Common myeloid progenitor, CD34-positive (primary cell): ENCODE results near the gene LNP1.

Source experiments
- CTCF ChIA-PET: fragments of 350-600 bp; sonication (Branson Sonifier 250); formaldehyde crosslinking; loops from one replicate; lab custom pipeline; 2021; ENCODE audit warnings: antibody characterized with exemption; lab: Charles Lee
- POLR2A ChIA-PET: fragments of 350-600 bp; sonication (Branson Sonifier 250); formaldehyde crosslinking; loops from one replicate; lab custom pipeline; 2021; ENCODE audit warnings: antibody characterized with exemption; lab: Charles Lee
- DNase-seq, 3 donors: peaks; one replicate each; pipeline versions ENCODE4 v3.0.0 to v3.0.0-alpha.2; 2013
- H3K27ac ChIP-seq, 2 experiments: 1 replicate in 1 of 2; 2 replicates in 1 of 2; pipeline ENCODE4 v1.7.0; 2013; ENCODE audit warnings: inconsistent platforms in 2 of 2, low read length in 2 of 2, mild to moderate bottlenecking in 2 of 2, low read depth in 1 of 2, moderate library complexity in 1 of 2; ENCODE audit not compliant: severe bottlenecking in 2 of 2, insufficient read depth in 1 of 2, poor library complexity in 1 of 2
- H3K27me3 ChIP-seq, 5 experiments: replicated peaks in 2 of 5; 1 replicate in 3 of 5; 2 replicates in 2 of 5; pipeline versions ENCODE4 v1.6.1 to v1.7.0; 2013; ENCODE audit warnings: low read length in 4 of 5, mild to moderate bottlenecking in 2 of 5, moderate library complexity in 2 of 5, inconsistent platforms in 1 of 5; ENCODE audit not compliant: insufficient read depth in 5 of 5, control insufficient read depth in 4 of 5
- H3K36me3 ChIP-seq, 4 experiments: 1 replicate in 2 of 4; 2 replicates in 2 of 4; pipeline versions ENCODE4 v1.6.1 to v1.7.0; 2013; ENCODE audit warnings: low read length in 3 of 4, control low read depth in 1 of 4, mild to moderate bottlenecking in 1 of 4; ENCODE audit not compliant: control insufficient read depth in 4 of 4, insufficient read depth in 4 of 4
- H3K4me1 ChIP-seq, 4 experiments: 1 replicate in 3 of 4; 2 replicates in 1 of 4; pipeline versions ENCODE4 v1.6.1 to v1.7.1; 2013; ENCODE audit warnings: low read length in 3 of 4, mild to moderate bottlenecking in 3 of 4, control low read depth in 1 of 4, inconsistent platforms in 1 of 4, moderate library complexity in 1 of 4; ENCODE audit not compliant: control insufficient read depth in 4 of 4, insufficient read depth in 4 of 4; ENCODE audit errors: control extremely low read depth in 1 of 4
- H3K4me3 ChIP-seq, 7 experiments: 1 replicate in 4 of 7; 2 replicates in 3 of 7; pipeline versions ENCODE4 v1.5.1 to v1.7.0; 2013; ENCODE audit warnings: mild to moderate bottlenecking in 7 of 7, low read length in 6 of 7, moderate library complexity in 6 of 7, inconsistent platforms in 2 of 7, low read depth in 2 of 7, control low read depth in 1 of 7; ENCODE audit not compliant: insufficient read depth in 4 of 7, control insufficient read depth in 1 of 7; ENCODE audit errors: extremely low read depth in 1 of 7
- H3K9me3 ChIP-seq, 5 experiments: 1 replicate in 4 of 5; 2 replicates in 1 of 5; pipeline versions ENCODE4 v1.6.1 to v1.7.1; 2013; ENCODE audit warnings: low read length in 4 of 5, mild to moderate bottlenecking in 2 of 5, inconsistent platforms in 1 of 5, low read depth in 1 of 5, moderate library complexity in 1 of 5; ENCODE audit not compliant: control insufficient read depth in 4 of 5, insufficient read depth in 2 of 5; ENCODE audit errors: control extremely low read depth in 1 of 5
- WGBS: methylation state at CpG from one replicate; pipeline ENCODE4 v1.1.5; 2013; ENCODE audit not compliant: insufficient coverage; 5-methylcytosine and 5-hydroxymethylcytosine counted together

The LNP1 gene

DNA sequence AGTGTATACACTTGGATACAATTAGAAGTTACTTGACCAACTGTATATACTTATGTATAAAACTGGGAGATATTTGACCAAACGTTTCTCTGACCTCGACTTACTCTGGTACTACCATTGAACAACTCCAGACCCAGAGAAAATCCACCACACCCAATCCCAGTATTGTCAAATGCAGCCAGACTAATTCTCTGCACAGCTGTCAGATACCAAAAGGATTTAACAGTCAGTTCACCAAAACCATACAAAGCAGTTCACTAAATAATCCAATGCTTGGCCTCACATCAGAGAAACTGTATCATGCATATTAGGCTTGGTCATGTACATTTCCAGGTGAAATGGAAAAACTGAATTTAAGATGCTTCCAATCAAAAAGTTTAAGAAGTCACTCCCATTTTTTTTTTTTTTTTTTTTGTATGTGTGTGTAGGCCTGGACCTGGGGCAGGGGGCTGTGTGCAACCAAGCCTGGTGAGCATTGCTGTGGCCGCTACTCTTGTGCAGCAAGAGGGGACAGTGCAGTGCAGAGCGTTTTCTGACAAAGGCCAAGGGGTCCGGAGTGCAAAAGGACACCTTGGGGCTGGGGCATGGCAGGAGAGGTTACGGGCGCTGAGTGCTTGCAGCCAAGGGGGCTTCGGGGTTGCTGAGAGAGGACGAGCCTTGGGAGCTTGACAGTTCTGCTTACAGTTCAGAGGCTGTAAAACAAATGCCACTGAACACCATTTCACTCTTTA is 1.8 kb upstream of the LNP1 start:
- CTCF ChIA-PET: interaction anchor here (0.8 to 1.9 kb wide), 5 partner anchors 12 to 83 kb away, joined by 3 to 6 read pairs (median 3); no protein-coding TSS in a partner anchor

DNA sequence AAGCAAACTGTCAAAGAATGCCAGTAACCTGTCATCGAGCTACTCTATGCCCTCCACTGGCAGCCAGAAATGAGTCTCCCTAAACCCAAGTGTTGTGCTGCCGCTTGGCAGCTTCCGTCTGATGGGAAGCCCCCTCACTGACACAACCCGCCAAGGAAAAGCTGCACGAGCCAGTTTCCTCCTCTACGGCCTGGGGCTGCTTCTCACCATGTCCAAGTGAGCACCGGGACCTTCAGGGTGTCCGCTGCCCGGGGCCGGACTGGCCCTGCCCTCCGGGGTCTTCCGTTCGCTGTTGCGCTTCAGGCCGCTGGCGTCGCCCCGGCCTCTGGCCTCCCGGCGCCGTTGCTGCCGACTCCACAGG is 940 bp upstream of the LNP1 start:
- DNase-seq: peak; percentile 59 to 91 (median 89)
- Histone ChIP-seq H3K27ac (peak overlapping the region; percentile 74 to 90), H3K36me3 (no peaks in the 10 kb centered on the region), H3K9me3 (no peaks in the 10 kb centered on the region), H3K4me3 (peak overlapping the region; percentile 77 to 98 (median 86)), H3K27me3 (no peaks in the 10 kb centered on the region), H3K4me1 (peaks cover 21 to 43% (median 36%) of the 10 kb centered on the region in 4 experiments)
- WGBS: 0% methylated on average over 21 of the region's 22 CpGs
- ChIA-PET POLR2A (interaction anchor here (0.8 kb wide), 1 partner anchor 11 kb away, joined by 3 read pairs; no protein-coding TSS in a partner anchor), CTCF (interaction anchor here (0.8 to 1.9 kb wide), 7 partner anchors 10 to 83 kb away, joined by 3 to 6 read pairs (median 3); no protein-coding TSS in a partner anchor)

More for the DNA sequence above, 1.8 kb upstream of the LNP1 start:
- no peaks in the 10 kb centered on the region for H3K9me3 ChIP-seq
- no peaks in the 10 kb centered on the region for H3K27me3 ChIP-seq
- WGBS: 90% methylated on average over 2 of the region's 9 CpGs
- no peak for DNase-seq
- POLR2A ChIA-PET: interaction anchor here (0.8 kb wide), 1 partner anchor 10 kb away, joined by 3 read pairs; no protein-coding TSS in a partner anchor
- H3K36me3 ChIP-seq: no peaks in the 10 kb centered on the region
- peaks cover 21 to 43% (median 36%) of the 10 kb centered on the region in 4 experiments for H3K4me1 ChIP-seq
- H3K4me3 ChIP-seq: peak overlapping the region in 6 of 7 experiments; percentile 81 to 98 (median 88)
- H3K27ac ChIP-seq: peak overlapping the region; percentile 74 to 90

DNA sequence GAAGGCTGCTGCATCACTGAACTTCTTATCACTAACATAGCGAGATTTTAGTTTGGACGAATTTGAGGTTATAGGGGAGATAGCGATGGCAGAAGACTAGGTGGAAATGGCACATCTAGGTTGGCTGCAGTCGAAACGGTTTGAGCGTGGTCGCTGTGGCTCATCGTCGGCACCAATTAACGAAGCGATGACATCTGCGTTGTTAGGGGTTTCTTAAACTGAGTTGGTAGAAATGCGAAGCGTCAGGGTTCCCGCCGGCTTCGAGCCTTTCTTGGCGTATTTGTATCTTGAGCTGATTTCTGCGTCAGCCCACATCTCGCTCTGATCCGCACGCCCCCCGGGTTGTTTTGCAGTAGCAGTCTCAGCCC is 319 bp downstream of the LNP1 start:
- DNase-seq: peak; percentile 51 to 80 (median 78)
- H3K4me1 ChIP-seq: peaks cover 21 to 43% (median 36%) of the 10 kb centered on the region in 4 experiments
- POLR2A ChIA-PET: no interaction called here
- peaks cover 0 to 4% (median 0%) of the 10 kb centered on the region in 5 experiments for H3K9me3 ChIP-seq
- H3K27me3 ChIP-seq: no peaks in the 10 kb centered on the region
- H3K36me3 ChIP-seq: no peaks in the 10 kb centered on the region
- peak overlapping the region; percentile 41 to 90 for H3K27ac ChIP-seq
- 0% methylated on average over 8 of the region's 23 CpGs for WGBS
- CTCF ChIA-PET: interaction anchor here (0.9 to 1.8 kb wide), 6 partner anchors 9 to 522 kb away, joined by 3 to 4 read pairs (median 4); no protein-coding TSS in a partner anchor
- H3K4me3 ChIP-seq: peak overlapping the region; percentile 77 to 98 (median 86)

DNA sequence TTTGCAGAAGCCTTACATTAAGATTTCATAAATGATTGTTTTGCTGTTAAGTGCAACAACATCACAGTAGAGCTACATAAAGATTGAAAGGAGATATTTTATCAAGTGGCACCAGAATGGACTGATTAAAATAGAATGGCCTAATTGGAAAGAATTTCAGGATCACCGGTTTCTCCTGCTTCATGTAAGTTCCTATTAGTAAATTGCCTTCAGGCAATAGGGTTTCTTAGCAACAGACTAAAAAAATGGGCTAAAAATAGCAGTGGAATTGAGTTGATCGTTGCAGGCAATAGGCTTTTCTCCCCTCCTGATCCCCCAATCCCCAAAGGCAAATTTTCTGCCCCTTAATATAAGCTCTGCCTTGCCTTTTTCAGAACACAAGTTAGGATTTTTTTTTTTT is 917 bp downstream of the LNP1 start:
- peak overlapping the region in 1 of 2 experiments; percentile 90 for H3K27ac ChIP-seq
- H3K4me3 ChIP-seq: peak overlapping the region in 6 of 7 experiments; percentile 81 to 98 (median 88)
- WGBS: 0% methylated on average over 1 of the region's 2 CpGs
- ChIA-PET CTCF (interaction anchor here (0.6 to 1.8 kb wide), 4 partner anchors 9 to 60 kb away, joined by 3 to 4 read pairs (median 4); no protein-coding TSS in a partner anchor), POLR2A (interaction anchor here (0.6 kb wide), 1 partner anchor 961 kb away, joined by 6 read pairs; no protein-coding TSS in a partner anchor)
- H3K36me3 ChIP-seq: peaks cover 0 to 4% (median 0%) of the 10 kb centered on the region in 4 experiments
- peak in 2 of 3 donors; percentile 21 to 45 for DNase-seq
- H3K9me3 ChIP-seq: peaks cover 0 to 6% (median 2%) of the 10 kb centered on the region in 5 experiments
- H3K4me1 ChIP-seq: peaks cover 21 to 43% (median 36%) of the 10 kb centered on the region in 4 experiments
- H3K27me3 ChIP-seq: no peaks in the 10 kb centered on the region

DNA sequence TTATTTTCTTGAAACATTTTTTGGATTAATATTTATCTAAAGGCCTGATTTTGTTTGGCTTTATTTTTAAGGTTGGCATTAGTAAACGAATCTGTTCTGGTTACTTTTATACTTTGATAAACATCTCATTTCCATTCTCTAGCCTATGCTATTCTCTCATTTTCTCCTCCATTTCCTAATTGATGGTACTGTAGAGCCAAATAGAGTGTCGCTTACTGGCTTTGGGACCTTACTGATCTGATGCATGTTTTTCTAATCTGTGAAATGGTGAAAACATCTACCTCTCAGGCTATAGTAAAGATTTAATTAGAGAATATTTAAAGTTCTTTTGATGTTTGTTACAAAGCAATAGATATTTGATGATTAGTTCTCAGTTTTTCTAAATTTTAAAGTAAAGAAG is 1.6 kb downstream of the LNP1 start:
- no peak for DNase-seq
- POLR2A ChIA-PET: no interaction called here
- H3K36me3 ChIP-seq: peaks cover 0 to 7% (median 0%) of the 10 kb centered on the region in 4 experiments
- H3K27me3 ChIP-seq: no peaks in the 10 kb centered on the region
- CTCF ChIA-PET: interaction anchor here (1.3 to 1.8 kb wide), 2 partner anchors 8 to 17 kb away, joined by 3 to 4 read pairs; no protein-coding TSS in a partner anchor
- peaks cover 21 to 43% (median 36%) of the 10 kb centered on the region in 4 experiments for H3K4me1 ChIP-seq
- no CpG with 5 or more reads among the region's 2 CpGs for WGBS
- H3K4me3 ChIP-seq: peak overlapping the region in 2 of 7 experiments; percentile 84 to 98
- H3K27ac ChIP-seq: no peak overlapping the region
- peaks cover 1 to 11% (median 4%) of the 10 kb centered on the region in 5 experiments for H3K9me3 ChIP-seq

DNA sequence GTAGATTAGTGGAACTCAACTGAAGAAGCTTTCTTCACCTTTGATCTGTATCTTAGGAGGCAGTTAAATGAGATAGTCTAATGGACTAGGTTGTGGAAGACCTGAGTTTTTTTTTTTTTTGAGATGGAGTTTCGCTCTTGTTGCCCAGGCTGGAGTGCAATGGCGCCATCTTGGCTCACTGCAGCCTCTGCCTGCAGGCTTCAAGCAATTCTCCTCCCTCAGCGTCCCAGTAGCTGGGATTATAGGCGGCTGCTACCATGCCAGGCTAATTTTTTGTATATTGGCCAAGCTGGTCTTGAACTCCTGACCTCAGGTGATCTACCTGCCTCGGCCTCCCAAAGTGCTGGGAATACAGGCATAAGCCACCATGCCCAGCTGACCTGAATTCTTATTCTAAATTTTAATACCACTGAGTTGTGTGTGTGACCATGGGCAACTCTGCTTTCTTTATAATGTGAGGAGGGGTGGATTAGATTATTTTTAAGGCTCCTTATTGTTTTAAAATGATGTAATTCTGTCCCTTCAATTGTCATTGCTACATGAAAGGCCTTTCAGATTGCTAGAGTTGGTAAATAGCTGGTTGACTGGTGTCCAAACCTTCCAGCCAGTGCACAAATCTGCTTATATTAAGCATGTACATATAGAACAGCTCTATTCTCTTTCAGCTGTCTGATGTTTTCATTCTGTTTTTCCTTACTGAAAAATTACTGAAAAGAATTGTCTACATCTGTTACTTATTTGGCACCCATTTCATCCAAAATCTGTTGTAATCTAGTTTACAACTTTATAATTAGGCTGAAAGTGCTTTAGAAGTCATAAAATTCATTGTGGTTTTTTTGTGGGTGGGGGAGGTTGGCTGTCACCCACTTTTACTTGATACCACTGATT is 2.3 kb downstream of the LNP1 start:
- Histone ChIP-seq H3K36me3 (peaks cover 0 to 12% (median 2%) of the 10 kb centered on the region in 4 experiments), H3K27ac (no peak overlapping the region), H3K4me3 (peak overlapping the region in 2 of 7 experiments; percentile 84 to 98), H3K9me3 (peaks cover 1 to 18% (median 10%) of the 10 kb centered on the region in 5 experiments), H3K27me3 (no peaks in the 10 kb centered on the region), H3K4me1 (peaks cover 21 to 42% (median 35%) of the 10 kb centered on the region in 4 experiments)
- no peak for DNase-seq
- POLR2A ChIA-PET: no interaction called here
- CTCF ChIA-PET: interaction anchor here (0.6 kb wide), 1 partner anchor 94 kb away, joined by 3 read pairs; no protein-coding TSS in a partner anchor
- WGBS: 100% methylated on average over 4 of the region's 5 CpGs
